ENCODE data around the gene RNF157.

DNA sequence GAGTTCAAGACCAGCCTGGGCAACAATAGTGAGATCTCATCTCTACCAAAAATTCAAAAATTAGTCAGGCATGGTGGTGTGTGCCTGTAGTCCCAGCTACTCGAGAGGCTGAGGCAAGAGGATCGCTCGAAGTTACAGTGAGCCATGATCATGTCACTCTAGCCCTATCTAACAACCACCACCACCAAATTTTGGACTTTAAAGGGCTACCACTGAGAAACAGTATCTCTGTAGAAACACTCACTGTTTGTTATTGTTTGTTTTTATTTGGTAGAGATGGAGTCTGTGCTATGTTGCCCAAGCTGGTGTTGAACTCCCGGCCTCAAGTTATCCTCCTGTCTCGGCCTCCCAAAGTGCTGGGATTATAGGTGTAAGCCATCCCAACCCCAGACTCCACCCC lies 23.6 kb upstream of the RNF157 start:
- TF ChIP-seq POLR2A (conservative IDR thresholded peaks at IDR 0.05) (no peak), SRSF9 (IDR thresholded peaks at IDR 0.05; ENCODE audit: borderline replicate concordance, low read depth, low read length) (no peak), RCOR1 (IDR thresholded peaks at IDR 0.05; ENCODE audit: borderline replicate concordance in 1 of 2, low read depth in 2 of 2, low read length in 2 of 2) (no peak), NCOA2 (IDR thresholded peaks at IDR 0.05; ENCODE audit: partially characterized antibody in 2 of 2) (no peak)
- TF ChIP-seq, protein P1, sequence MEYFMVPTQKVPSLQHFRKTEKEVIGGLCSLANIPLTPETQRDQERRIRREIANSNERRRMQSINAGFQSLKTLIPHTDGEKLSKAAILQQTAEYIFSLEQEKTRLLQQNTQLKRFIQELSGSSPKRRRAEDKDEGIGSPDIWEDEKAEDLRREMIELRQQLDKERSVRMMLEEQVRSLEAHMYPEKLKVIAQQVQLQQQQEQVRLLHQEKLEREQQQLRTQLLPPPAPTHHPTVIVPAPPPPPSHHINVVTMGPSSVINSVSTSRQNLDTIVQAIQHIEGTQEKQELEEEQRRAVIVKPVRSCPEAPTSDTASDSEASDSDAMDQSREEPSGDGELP (CRISPR knock-in tag; IDR thresholded peaks at IDR 0.05; ENCODE audit: borderline replicate concordance) = no peak
- TF ChIP-seq, protein P2, sequence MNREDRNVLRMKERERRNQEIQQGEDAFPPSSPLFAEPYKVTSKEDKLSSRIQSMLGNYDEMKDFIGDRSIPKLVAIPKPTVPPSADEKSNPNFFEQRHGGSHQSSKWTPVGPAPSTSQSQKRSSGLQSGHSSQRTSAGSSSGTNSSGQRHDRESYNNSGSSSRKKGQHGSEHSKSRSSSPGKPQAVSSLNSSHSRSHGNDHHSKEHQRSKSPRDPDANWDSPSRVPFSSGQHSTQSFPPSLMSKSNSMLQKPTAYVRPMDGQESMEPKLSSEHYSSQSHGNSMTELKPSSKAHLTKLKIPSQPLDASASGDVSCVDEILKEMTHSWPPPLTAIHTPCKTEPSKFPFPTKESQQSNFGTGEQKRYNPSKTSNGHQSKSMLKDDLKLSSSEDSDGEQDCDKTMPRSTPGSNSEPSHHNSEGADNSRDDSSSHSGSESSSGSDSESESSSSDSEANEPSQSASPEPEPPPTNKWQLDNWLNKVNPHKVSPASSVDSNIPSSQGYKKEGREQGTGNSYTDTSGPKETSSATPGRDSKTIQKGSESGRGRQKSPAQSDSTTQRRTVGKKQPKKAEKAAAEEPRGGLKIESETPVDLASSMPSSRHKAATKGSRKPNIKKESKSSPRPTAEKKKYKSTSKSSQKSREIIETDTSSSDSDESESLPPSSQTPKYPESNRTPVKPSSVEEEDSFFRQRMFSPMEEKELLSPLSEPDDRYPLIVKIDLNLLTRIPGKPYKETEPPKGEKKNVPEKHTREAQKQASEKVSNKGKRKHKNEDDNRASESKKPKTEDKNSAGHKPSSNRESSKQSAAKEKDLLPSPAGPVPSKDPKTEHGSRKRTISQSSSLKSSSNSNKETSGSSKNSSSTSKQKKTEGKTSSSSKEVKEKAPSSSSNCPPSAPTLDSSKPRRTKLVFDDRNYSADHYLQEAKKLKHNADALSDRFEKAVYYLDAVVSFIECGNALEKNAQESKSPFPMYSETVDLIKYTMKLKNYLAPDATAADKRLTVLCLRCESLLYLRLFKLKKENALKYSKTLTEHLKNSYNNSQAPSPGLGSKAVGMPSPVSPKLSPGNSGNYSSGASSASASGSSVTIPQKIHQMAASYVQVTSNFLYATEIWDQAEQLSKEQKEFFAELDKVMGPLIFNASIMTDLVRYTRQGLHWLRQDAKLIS (CRISPR knock-in tag; IDR thresholded peaks at IDR 0.05) = no peak
- TF ChIP-seq, protein P3, sequence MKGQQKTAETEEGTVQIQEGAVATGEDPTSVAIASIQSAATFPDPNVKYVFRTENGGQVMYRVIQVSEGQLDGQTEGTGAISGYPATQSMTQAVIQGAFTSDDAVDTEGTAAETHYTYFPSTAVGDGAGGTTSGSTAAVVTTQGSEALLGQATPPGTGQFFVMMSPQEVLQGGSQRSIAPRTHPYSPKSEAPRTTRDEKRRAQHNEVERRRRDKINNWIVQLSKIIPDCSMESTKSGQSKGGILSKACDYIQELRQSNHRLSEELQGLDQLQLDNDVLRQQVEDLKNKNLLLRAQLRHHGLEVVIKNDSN (CRISPR knock-in tag; IDR thresholded peaks at IDR 0.05) = no peak
